ENCODE measurements around the gene CCZ1B. TPM values are rescaled to one million over a fixed set of nuclear protein-coding genes. Genes with fewer than 3 reads are reported as not detected.
"Not testable (repeated sequence)": the region's sequence is repeated elsewhere in the genome, so short reads cannot be mapped to it uniquely, and the experiment has no call there.

Gene CCZ1B
- total RNA-seq, 2 experiments from 2014 or later, result 20.7 to 52.0 TPM

GRCh38 chr7:6749335-6749734 lies 76.7 kb downstream of the CCZ1B start:
- H3K4me2 ChIP-seq (ENCODE audit: low read length); POLR2A ChIA-PET; H3K79me2 ChIP-seq (ENCODE audit: insufficient read depth, low read depth, low read length); DNase-seq (ENCODE audit: low spot score); BruUV-seq (replicated peaks); H3K27ac ChIP-seq (ENCODE audit: low read depth, low read length, poor library complexity, severe bottlenecking); intact Hi-C loops (cut with micrococcal nuclease; ENCODE audit: unreplicated experiment); H3K36me3 ChIP-seq (ENCODE audit: insufficient read depth, low read length); H3K9me2 ChIP-seq (ENCODE audit: insufficient read depth, low read length); H4K20me1 ChIP-seq (ENCODE audit: insufficient read depth, low read length); H3K4me3 ChIP-seq (ENCODE audit: low read depth, low read length, poor library complexity, severe bottlenecking); CTCF ChIA-PET (ENCODE audit: unreplicated experiment); H3K9me3 ChIP-seq (ENCODE audit: low read length); H3K4me1 ChIP-seq (ENCODE audit: insufficient read depth, low read length, poor library complexity, severe bottlenecking); H2AFZ ChIP-seq (ENCODE audit: low read length): not testable (repeated sequence)

Other genes starting within 250 kb of the CCZ1B start
- 60.7 and 76.4 TPM in 2 replicates for gene ZDHHC4, start 248.8 kb downstream of the CCZ1B start, total RNA-seq (2014; rRNA removed; shearing (Covaris generic))
- gene ZDHHC4, start 248.8 kb downstream of the CCZ1B start, total RNA-seq (2022), result 92.7 and 110 TPM in 2 replicates
- gene INTS15, start 236.3 kb downstream of the CCZ1B start, total RNA-seq (2014; rRNA removed; shearing (Covaris generic)), result 27.2 and 33.0 TPM in 2 replicates
- gene INTS15, start 236.3 kb downstream of the CCZ1B start, total RNA-seq (2022), result 38.8 and 40.9 TPM in 2 replicates
- 0.60 and 0.77 TPM in 2 replicates for gene ZNF853, start 210.7 kb downstream of the CCZ1B start, total RNA-seq (2014; rRNA removed; shearing (Covaris generic))
- 0.48 and 0.55 TPM in 2 replicates for gene ZNF853, start 210.7 kb downstream of the CCZ1B start, total RNA-seq (2022)
- gene ZNF316, start 189.0 kb downstream of the CCZ1B start, total RNA-seq (2014; rRNA removed; shearing (Covaris generic)), result 17.1 and 18.1 TPM in 2 replicates
- 34.2 and 37.5 TPM in 2 replicates for gene ZNF316, start 189.0 kb downstream of the CCZ1B start, total RNA-seq (2022)
- gene ZNF12, start 119.3 kb downstream of the CCZ1B start, total RNA-seq (2014; rRNA removed; shearing (Covaris generic)), result 15.4 and 16.7 TPM in 2 replicates
- 25.3 and 27.1 TPM in 2 replicates for gene ZNF12, start 119.3 kb downstream of the CCZ1B start, total RNA-seq (2022)
- 0.76 TPM in 1 of 2 replicates, not detected in the other for gene RSPH10B2, start 72.2 kb downstream of the CCZ1B start, total RNA-seq (2014; rRNA removed; shearing (Covaris generic))
- gene RSPH10B2, start 72.2 kb downstream of the CCZ1B start, total RNA-seq (2022), result 1.3 TPM in 1 of 2 replicates, not detected in the other

Data from OCI-LY7 (cell line).